ENCODE measurements around the gene PCBP3.

GRCh38 chr21:45863267-45863666, 219.7 kb downstream of the PCBP3 start:
- TF ChIP-seq CTCF (optimal IDR thresholded peaks at IDR 0.05 in 1 of 3, IDR thresholded peaks at IDR 0.05 in 1 of 3, conservative IDR thresholded peaks at IDR 0.05 in 1 of 3; ENCODE audit: extremely low read depth in 1 of 3, insufficient read depth in 2 of 3, low read length in 3 of 3) (no peak), EZH2 (IDR thresholded peaks at IDR 0.05; ENCODE audit: low read length) (no peak)
